GM21786 (cell line): ENCODE measurements around the gene ARPC2.
A peak's percentile ranks its signal among the peaks of the same experiment; 100 is the strongest.
"Not testable (repeated sequence)": the region's sequence is repeated elsewhere in the genome, so short reads cannot be mapped to it uniquely, and the experiment has no call there.

ENCODE experiments used
- ATAC-seq: cut with Tn5 transposase; IDR thresholded peaks from one replicate; pipeline ENCODE4 v1.9.1; 2021; ENCODE audit not compliant: unreplicated experiment

The ARPC2 gene

GRCh38 chr2:218216674-218217359 is at the start of gene ARPC2:
Gene ARPC2 (plus strand): TSS chr2:218217189. CDS start chr2:218217471, 282 bp downstream.
- ATAC-seq: peak; percentile 65

- ATAC-seq: no peak
Observed at GRCh38 chr2:218168016-218168415, 49.0 kb upstream of the ARPC2 start.

GRCh38 chr2:218168635-218169462 is 48.1 kb upstream of the ARPC2 start:
- peak; percentile 65 for ATAC-seq

GRCh38 chr2:218169757-218170546 is 47.0 kb upstream of the ARPC2 start:
- ATAC-seq: no peak

- not testable (repeated sequence) for ATAC-seq
Observed at GRCh38 chr2:218171744-218172143, 45.2 kb upstream of the ARPC2 start.

GRCh38 chr2:218172845-218173244 is 44.1 kb upstream of the ARPC2 start:
- ATAC-seq: no peak

- ATAC-seq: no peak
Observed at GRCh38 chr2:218179782-218180181, 37.2 kb upstream of the ARPC2 start.

GRCh38 chr2:218180467-218181114 is 36.4 kb upstream of the ARPC2 start:
- ATAC-seq: no peak

- no peak for ATAC-seq
Observed at GRCh38 chr2:218184331-218184730, 32.7 kb upstream of the ARPC2 start.

GRCh38 chr2:218186355-218186766 is 30.6 kb upstream of the ARPC2 start:
- peak; percentile 65 for ATAC-seq

GRCh38 chr2:218186876-218187275 is 30.1 kb upstream of the ARPC2 start:
- no peak for ATAC-seq

GRCh38 chr2:218187296-218188015 is 29.5 kb upstream of the ARPC2 start:
- no peak for ATAC-seq

- no peak for ATAC-seq
Observed at GRCh38 chr2:218188528-218188927, 28.5 kb upstream of the ARPC2 start.

- no peak for ATAC-seq
Observed at GRCh38 chr2:218192902-218193430, 24.0 kb upstream of the ARPC2 start.

GRCh38 chr2:218193701-218194100 is 23.3 kb upstream of the ARPC2 start:
- no peak for ATAC-seq

- no peak for ATAC-seq
Observed at GRCh38 chr2:218194880-218195279, 22.1 kb upstream of the ARPC2 start.

GRCh38 chr2:218196974-218197373 is 20.0 kb upstream of the ARPC2 start:
- ATAC-seq: no peak

- no peak for ATAC-seq
Observed at GRCh38 chr2:218202266-218202665, 14.7 kb upstream of the ARPC2 start.

GRCh38 chr2:218209078-218209477 is 7.9 kb upstream of the ARPC2 start:
- no peak for ATAC-seq

GRCh38 chr2:218214116-218214515 is 2.9 kb upstream of the ARPC2 start:
- ATAC-seq: no peak
